ENCODE measurements around the gene IRF2BP1.

The IRF2BP1 gene

GRCh38 chr19:45860359-45861259, 25.3 kb downstream of the IRF2BP1 start:
- DNase-seq, result no peak

DNA sequence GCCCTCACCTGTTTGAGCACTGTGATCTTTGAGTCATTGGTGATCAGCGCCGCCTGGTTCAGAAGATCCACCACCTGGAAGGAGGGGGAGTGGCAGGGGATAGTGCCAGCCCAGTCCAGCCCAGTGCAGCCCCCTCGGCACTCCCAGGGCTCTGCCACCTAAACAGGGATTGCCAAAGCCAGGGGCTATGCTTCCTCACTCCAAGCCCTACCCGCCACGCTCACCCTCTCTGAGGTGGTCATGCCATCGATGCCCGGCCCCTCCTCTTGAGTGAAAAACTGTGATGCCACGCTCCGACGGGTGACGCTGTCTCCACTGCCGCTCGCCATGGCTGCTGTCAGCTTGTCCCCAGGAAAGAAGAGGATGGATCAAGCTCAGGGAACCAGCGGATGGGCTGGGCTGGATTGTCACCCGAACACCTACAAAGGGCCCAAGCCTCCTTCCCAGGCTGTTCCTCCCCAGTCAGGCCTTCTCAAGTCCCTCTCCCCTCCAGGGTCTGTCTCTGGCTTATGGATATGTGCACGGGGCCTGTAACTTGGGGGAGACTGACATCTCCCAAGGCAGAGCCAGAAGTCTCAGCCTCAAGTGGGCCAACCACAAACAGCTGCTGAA, 31.7 kb downstream of the IRF2BP1 start:
- DNase-seq, result no peak

DNA sequence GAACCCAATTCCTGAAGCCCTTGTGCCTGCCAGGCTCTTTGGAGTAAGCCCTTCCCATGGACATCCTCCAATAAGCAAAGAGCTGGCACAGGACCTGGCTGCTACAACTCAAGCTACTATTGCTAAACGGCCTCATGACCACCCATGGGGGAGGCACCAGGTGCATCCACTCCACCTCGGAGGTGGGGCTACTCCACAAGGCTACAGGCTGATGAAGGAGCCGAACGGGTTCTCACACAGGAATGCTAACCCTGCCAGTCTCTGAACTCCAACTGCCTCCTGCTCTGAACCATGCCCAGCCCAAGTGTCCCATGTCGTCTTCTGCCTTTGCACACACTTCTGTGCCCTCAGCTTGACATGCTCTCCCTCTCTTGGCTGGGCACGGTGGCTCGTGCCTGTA, 33.0 kb downstream of the IRF2BP1 start:
- DNase-seq, result no peak

GRCh38 chr19:45852145-45852750, 33.7 kb downstream of the IRF2BP1 start:
- DNase-seq, result no peak

DNA sequence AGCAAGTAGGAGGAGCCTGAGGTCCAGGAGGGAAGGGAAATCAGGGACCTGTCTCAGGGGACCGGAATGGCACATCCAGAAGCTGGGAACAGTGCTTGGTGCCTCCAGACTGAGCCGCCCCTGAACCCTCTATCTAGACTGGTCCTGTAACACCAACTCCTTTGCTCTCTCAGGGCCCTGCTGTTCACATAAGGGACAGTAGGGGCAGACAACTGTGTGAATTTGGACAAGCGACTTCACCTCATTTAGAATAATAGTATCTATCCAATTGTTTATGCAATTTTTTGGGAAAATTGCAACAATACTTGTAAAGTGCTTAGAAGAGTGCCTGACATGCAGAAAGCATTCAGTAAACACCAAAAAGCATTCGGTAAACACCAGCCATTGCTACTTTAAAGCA, 37.0 kb downstream of the IRF2BP1 start:
- DNase-seq, result peak in 1 of 2 experiments; percentile 0

- no peak for DNase-seq
Observed at GRCh38 chr19:45847663-45848062, 38.3 kb downstream of the IRF2BP1 start.

DNA sequence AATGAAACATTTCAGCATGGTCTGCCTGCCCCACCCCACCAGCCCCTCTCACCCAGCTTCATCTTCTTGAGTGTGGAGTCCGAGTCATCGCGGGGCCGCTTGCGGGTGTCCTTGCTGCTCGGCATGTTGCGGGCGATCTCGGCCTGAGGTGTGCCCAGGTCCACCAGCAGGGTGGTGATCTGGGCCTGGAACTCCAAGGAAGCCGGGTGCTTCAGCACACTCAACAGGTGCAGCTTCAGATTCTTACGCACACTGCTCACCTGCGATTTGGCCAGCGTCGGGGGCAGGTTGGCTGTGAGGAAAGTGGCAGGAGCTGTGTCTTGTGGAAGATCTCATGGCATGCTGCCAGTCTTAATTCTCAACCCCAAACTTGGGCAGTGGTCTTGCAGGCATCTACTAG, 43.7 kb downstream of the IRF2BP1 start:
- DNase-seq, result no peak

GRCh38 chr19:45834970-45835369, 51.0 kb downstream of the IRF2BP1 start:
- no peak for DNase-seq
